ENCODE data around the gene MINDY2.

DNA sequence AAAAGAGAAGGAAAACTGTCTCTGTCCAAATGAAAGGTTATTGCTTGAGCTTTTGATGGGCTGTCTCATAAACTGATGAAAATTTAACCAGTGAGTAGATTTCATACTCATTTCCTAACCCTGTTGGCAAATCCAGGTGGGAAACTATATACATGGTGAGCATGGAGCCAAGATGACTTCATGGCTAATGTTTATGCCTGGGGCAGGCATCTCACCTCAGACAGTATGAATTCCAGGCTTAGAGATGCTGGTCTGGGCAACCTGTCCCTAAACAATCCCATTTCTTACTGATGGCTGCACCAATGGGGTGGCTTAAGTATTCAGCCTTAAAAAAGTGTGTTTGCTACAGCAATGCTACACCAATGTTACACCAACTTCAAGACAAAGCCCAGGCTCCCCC, 104.2 kb downstream of the MINDY2 start:
- TF ChIP-seq, protein P1, sequence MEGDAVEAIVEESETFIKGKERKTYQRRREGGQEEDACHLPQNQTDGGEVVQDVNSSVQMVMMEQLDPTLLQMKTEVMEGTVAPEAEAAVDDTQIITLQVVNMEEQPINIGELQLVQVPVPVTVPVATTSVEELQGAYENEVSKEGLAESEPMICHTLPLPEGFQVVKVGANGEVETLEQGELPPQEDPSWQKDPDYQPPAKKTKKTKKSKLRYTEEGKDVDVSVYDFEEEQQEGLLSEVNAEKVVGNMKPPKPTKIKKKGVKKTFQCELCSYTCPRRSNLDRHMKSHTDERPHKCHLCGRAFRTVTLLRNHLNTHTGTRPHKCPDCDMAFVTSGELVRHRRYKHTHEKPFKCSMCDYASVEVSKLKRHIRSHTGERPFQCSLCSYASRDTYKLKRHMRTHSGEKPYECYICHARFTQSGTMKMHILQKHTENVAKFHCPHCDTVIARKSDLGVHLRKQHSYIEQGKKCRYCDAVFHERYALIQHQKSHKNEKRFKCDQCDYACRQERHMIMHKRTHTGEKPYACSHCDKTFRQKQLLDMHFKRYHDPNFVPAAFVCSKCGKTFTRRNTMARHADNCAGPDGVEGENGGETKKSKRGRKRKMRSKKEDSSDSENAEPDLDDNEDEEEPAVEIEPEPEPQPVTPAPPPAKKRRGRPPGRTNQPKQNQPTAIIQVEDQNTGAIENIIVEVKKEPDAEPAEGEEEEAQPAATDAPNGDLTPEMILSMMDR (conservative IDR thresholded peaks at IDR 0.05; ENCODE audit: low read depth in 2 of 2) = no peak
- TF ChIP-seq EZH2 (IDR thresholded peaks at IDR 0.05; ENCODE audit: low read depth, unreplicated experiment) (no peak), POLR2AphosphoS5 (IDR thresholded peaks at IDR 0.05; ENCODE audit: low read depth) (no peak), CREB1 (CRISPR knock-in tag; IDR thresholded peaks at IDR 0.05; ENCODE audit: low read depth) (no peak), EZH2phosphoT487 (IDR thresholded peaks at IDR 0.05; ENCODE audit: unreplicated experiment) (no peak), ZNF114 (CRISPR knock-in tag; IDR thresholded peaks at IDR 0.05) (no peak), STAT1 (IDR thresholded peaks at IDR 0.05; ENCODE audit: unreplicated experiment) (no peak), JUNB (IDR thresholded peaks at IDR 0.05; ENCODE audit: unreplicated experiment) (no peak)
- TF ChIP-seq, protein P2, sequence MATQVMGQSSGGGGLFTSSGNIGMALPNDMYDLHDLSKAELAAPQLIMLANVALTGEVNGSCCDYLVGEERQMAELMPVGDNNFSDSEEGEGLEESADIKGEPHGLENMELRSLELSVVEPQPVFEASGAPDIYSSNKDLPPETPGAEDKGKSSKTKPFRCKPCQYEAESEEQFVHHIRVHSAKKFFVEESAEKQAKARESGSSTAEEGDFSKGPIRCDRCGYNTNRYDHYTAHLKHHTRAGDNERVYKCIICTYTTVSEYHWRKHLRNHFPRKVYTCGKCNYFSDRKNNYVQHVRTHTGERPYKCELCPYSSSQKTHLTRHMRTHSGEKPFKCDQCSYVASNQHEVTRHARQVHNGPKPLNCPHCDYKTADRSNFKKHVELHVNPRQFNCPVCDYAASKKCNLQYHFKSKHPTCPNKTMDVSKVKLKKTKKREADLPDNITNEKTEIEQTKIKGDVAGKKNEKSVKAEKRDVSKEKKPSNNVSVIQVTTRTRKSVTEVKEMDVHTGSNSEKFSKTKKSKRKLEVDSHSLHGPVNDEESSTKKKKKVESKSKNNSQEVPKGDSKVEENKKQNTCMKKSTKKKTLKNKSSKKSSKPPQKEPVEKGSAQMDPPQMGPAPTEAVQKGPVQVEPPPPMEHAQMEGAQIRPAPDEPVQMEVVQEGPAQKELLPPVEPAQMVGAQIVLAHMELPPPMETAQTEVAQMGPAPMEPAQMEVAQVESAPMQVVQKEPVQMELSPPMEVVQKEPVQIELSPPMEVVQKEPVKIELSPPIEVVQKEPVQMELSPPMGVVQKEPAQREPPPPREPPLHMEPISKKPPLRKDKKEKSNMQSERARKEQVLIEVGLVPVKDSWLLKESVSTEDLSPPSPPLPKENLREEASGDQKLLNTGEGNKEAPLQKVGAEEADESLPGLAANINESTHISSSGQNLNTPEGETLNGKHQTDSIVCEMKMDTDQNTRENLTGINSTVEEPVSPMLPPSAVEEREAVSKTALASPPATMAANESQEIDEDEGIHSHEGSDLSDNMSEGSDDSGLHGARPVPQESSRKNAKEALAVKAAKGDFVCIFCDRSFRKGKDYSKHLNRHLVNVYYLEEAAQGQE (IDR thresholded peaks at IDR 0.05; ENCODE audit: unreplicated experiment) = no peak
- TF ChIP-seq, protein P3, sequence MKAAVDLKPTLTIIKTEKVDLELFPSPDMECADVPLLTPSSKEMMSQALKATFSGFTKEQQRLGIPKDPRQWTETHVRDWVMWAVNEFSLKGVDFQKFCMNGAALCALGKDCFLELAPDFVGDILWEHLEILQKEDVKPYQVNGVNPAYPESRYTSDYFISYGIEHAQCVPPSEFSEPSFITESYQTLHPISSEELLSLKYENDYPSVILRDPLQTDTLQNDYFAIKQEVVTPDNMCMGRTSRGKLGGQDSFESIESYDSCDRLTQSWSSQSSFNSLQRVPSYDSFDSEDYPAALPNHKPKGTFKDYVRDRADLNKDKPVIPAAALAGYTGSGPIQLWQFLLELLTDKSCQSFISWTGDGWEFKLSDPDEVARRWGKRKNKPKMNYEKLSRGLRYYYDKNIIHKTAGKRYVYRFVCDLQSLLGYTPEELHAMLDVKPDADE (IDR thresholded peaks at IDR 0.05) = no peak
